ENCODE results near the gene VRK1. TPM values are rescaled to one million over a fixed set of nuclear protein-coding genes. Genes with fewer than 3 reads are reported as not detected.

Gene VRK1
- total and polyA plus RNA-seq, 9 donors = 7.8 to 31.7 (median 16.9) TPM

- H3K27me3 ChIP-seq = no peaks in the 10 kb centered on the region
- no peaks in the 10 kb centered on the region for H3K4me1 ChIP-seq (ENCODE audit: insufficient read depth)
- H3K36me3 ChIP-seq = no peaks in the 10 kb centered on the region
- intact Hi-C loops (cut with DNase I) = no loop called here
- no peak overlapping the region for H3K4me3 ChIP-seq
- no peaks in the 10 kb centered on the region for H3K9me3 ChIP-seq
- TF ChIP-seq CTCF (IDR thresholded peaks at IDR 0.05) = no peak
- TF ChIP-seq POLR2A (IDR thresholded peaks at IDR 0.05) = no peak
- no peak for TF ChIP-seq EP300 (IDR thresholded peaks at IDR 0.05)
- 45 to 84% (median 83%) methylated on average over 1 of the region's 1 CpG for WGBS, 3 donors
- no peak overlapping the region for H3K27ac ChIP-seq
- DNase-seq = no peak
Measured at GRCh38 chr14:96888158-96888557, 91.0 kb downstream of the VRK1 start.

- Histone ChIP-seq H3K27me3 (no peaks in the 10 kb centered on the region), H3K4me1 (ENCODE audit: insufficient read depth) (no peaks in the 10 kb centered on the region), H3K36me3 (no peaks in the 10 kb centered on the region), H3K27ac (no peak overlapping the region), H3K4me3 (no peak overlapping the region), H3K9me3 (no peaks in the 10 kb centered on the region)
- intact Hi-C loops (cut with DNase I) = no loop called here
- no peak for TF ChIP-seq POLR2A (IDR thresholded peaks at IDR 0.05)
- no peak for TF ChIP-seq CTCF (IDR thresholded peaks at IDR 0.05)
- TF ChIP-seq EP300 (IDR thresholded peaks at IDR 0.05) = no peak
- WGBS, 3 donors = 75 to 76% (median 76%) methylated on average over 3 of the region's 3 CpGs
- no peak for DNase-seq
Measured at GRCh38 chr14:96888593-96888992, 91.4 kb downstream of the VRK1 start.

DNA sequence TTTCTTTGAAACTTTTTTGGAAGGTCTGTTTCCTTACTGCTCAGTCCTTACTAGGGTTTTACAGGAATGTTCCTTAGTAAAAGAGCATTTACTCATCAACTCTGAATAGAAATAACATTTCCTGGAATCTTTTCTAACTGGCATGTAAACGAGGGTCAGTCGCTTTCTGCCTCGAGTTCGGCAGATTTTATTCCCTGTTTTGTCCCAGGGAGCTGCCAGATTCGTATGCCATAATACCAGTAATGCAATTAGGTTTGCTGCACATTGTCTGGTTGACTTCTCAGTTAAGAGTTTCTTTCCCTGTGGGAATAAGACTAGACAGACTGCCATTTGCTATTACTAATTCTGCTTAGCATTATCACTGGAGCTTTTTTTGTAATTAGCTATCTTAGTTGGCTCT is 91.9 kb downstream of the VRK1 start:
- Histone ChIP-seq H3K36me3 (no peaks in the 10 kb centered on the region), H3K27me3 (no peaks in the 10 kb centered on the region), H3K9me3 (no peaks in the 10 kb centered on the region), H3K4me3 (no peak overlapping the region), H3K27ac (no peak overlapping the region), H3K4me1 (ENCODE audit: insufficient read depth) (no peaks in the 10 kb centered on the region)
- TF ChIP-seq POLR2A (IDR thresholded peaks at IDR 0.05) (no peak), EP300 (IDR thresholded peaks at IDR 0.05) (no peak), CTCF (IDR thresholded peaks at IDR 0.05) (no peak)
- DNase-seq = no peak
- intact Hi-C loops (cut with DNase I) = no loop called here
- WGBS, 3 donors = 75 to 83% (median 78%) methylated on average over 5 of the region's 5 CpGs

DNA sequence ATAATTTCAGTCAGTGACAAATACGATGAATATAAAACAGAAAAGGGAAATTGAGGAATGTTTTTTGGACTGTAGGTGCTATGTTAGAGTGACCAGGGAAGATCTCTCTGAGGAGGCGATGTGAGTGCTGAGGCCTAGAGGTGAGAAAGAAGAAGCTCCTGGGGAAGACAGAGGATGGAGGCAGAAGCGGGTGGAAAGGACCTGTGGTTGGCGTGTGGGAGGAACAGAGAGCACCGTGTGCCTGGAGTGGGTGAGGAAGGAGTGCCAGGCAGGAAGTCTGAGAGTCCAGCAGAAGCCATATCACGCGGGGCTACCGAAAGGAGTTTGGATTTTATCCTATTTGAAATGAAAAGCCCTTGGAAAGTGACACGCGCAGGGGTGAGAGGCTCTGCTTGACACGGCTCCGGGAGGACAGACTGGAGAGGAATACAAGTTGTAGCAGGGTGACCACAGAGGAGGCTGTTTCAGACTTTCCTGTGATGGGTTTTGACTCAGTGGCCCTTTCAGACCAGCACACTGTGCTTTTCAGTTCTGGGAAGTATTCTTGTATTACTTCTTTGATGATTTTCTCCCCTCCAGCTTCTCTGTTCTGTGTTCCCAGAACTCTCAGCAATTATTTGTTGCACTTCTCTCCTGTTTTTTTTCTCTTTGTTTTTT is 96.9 kb downstream of the VRK1 start:
- Histone ChIP-seq H3K27me3 (no peaks in the 10 kb centered on the region), H3K9me3 (no peaks in the 10 kb centered on the region), H3K36me3 (no peaks in the 10 kb centered on the region), H3K27ac (no peak overlapping the region), H3K4me1 (ENCODE audit: insufficient read depth) (no peaks in the 10 kb centered on the region), H3K4me3 (no peak overlapping the region)
- 77 to 79% (median 78%) methylated on average over 12 of the region's 12 CpGs for WGBS, 3 donors
- TF ChIP-seq POLR2A (IDR thresholded peaks at IDR 0.05) (no peak), EP300 (IDR thresholded peaks at IDR 0.05) (no peak), CTCF (IDR thresholded peaks at IDR 0.05) (no peak)
- intact Hi-C loops (cut with DNase I) = no loop called here
- DNase-seq = no peak

All from ovary (tissue), 9 donors.